Stimulated activated naive CD8-positive, alpha-beta T cell treated with anti-CD3 and anti-CD28 coated beads, Interleukin-15, amount 100 ng/mL, for 72 hours (primary cell): ENCODE measurements around the gene PRR29.
A peak's percentile ranks its signal among the peaks of the same experiment; 100 is the strongest.
"Not testable (repeated sequence)": the region's sequence is repeated elsewhere in the genome, so short reads cannot be mapped to it uniquely, and the experiment has no call there.

Experiments
- ATAC-seq: fragments of 150-1000 bp; cut with Tn5 transposase; 2 replicates; pipeline ENCODE4 v1.10.0; 2021; ENCODE audit warnings: mild to moderate bottlenecking, moderate library complexity
- DNase-seq, 2 donors: peaks; one replicate each; pipeline ENCODE4 v3.0.0; 2021 to 2022
- H3K27ac Mint-ChIP-seq, 2 donors: one replicate each; pipeline ENCODE4 v1.8.0; 2022; ENCODE audit warnings: mild to moderate bottlenecking in 2 of 2, mixed read lengths in 2 of 2, moderate library complexity in 2 of 2
- H3K27me3 Mint-ChIP-seq: one replicate; pipeline ENCODE4 v1.8.0; 2022; ENCODE audit warnings: mixed read lengths
- H3K4me1 Mint-ChIP-seq: one replicate; pipeline ENCODE4 v1.8.0; 2022; ENCODE audit warnings: mild to moderate bottlenecking, mixed read lengths
- H3K4me3 Mint-ChIP-seq, 2 donors: one replicate each; pipeline ENCODE4 v1.8.0; 2022; ENCODE audit warnings: mild to moderate bottlenecking in 2 of 2, mixed read lengths in 2 of 2, moderate library complexity in 1 of 2
- H3K9me3 Mint-ChIP-seq, 2 donors: one replicate each; pipeline ENCODE4 v1.8.0; 2022; ENCODE audit warnings: mixed read lengths in 2 of 2

PRR29 gene

GRCh38 chr17:63967953-63968352 is 30.2 kb upstream of the PRR29 start:
- no peak overlapping the region for H3K4me3 Mint-ChIP-seq
- no peak for DNase-seq
- no peak for ATAC-seq
- H3K27me3 Mint-ChIP-seq = no peaks in the 10 kb centered on the region
- no peak overlapping the region for H3K27ac Mint-ChIP-seq
- no peaks in the 10 kb centered on the region for H3K9me3 Mint-ChIP-seq
- H3K4me1 Mint-ChIP-seq = peaks cover 21% of the 10 kb centered on the region

- Mint-ChIP-seq H3K4me1 (peaks cover 23% of the 10 kb centered on the region), H3K9me3 (no peaks in the 10 kb centered on the region), H3K27ac (no peak overlapping the region), H3K27me3 (no peaks in the 10 kb centered on the region), H3K4me3 (no peak overlapping the region)
- no peak for ATAC-seq
- DNase-seq = no peak
These were observed 28.9 kb upstream of the PRR29 start for GRCh38 chr17:63969278-63969677.

GRCh38 chr17:63972796-63973195 is 25.4 kb upstream of the PRR29 start, which contains the start of gene SCN4A:
TSS of gene SCN4A (minus strand) at chr17:63972918. CDS start at chr17:63972841, 77 bp downstream.
- ATAC-seq = no peak
- DNase-seq = no peak
- H3K9me3 Mint-ChIP-seq = no peaks in the 10 kb centered on the region
- H3K4me3 Mint-ChIP-seq = no peak within 1 kb of the TSS
- H3K27me3 Mint-ChIP-seq = peaks cover 16% of the 10 kb centered on the region
- H3K27ac Mint-ChIP-seq = no peak within 1 kb of the TSS
- H3K4me1 Mint-ChIP-seq = peaks cover 19% of the 10 kb centered on the region

GRCh38 chr17:63973247-63973646 is 24.9 kb upstream of the PRR29 start:
- Mint-ChIP-seq H3K4me3 (no peak overlapping the region), H3K27ac (no peak overlapping the region), H3K4me1 (peaks cover 19% of the 10 kb centered on the region), H3K9me3 (no peaks in the 10 kb centered on the region), H3K27me3 (peaks cover 16% of the 10 kb centered on the region)
- ATAC-seq = no peak
- DNase-seq = no peak

GRCh38 chr17:63973930-63974593 is 24.1 kb upstream of the PRR29 start:
- ATAC-seq = peak; percentile 11
- H3K27me3 Mint-ChIP-seq = peaks cover 16% of the 10 kb centered on the region
- no peak overlapping the region for H3K27ac Mint-ChIP-seq
- DNase-seq = no peak
- peaks cover 19% of the 10 kb centered on the region for H3K4me1 Mint-ChIP-seq
- H3K4me3 Mint-ChIP-seq = no peak overlapping the region
- H3K9me3 Mint-ChIP-seq = no peaks in the 10 kb centered on the region

- no peak for DNase-seq
- ATAC-seq = no peak
- Mint-ChIP-seq H3K9me3 (no peaks in the 10 kb centered on the region), H3K27ac (peak overlapping the region; percentile 30 to 73), H3K4me3 (no peak overlapping the region), H3K27me3 (peaks cover 16% of the 10 kb centered on the region), H3K4me1 (peaks cover 19% of the 10 kb centered on the region)
These were observed 23.5 kb upstream of the PRR29 start for GRCh38 chr17:63974594-63975192.

- Mint-ChIP-seq H3K4me3 (no peak overlapping the region), H3K27me3 (peaks cover 16% of the 10 kb centered on the region), H3K27ac (peak overlapping the region in 1 of 2 donors; percentile 3), H3K4me1 (peaks cover 19% of the 10 kb centered on the region), H3K9me3 (no peaks in the 10 kb centered on the region)
- ATAC-seq (no peak), DNase-seq (no peak)
These were observed 22.5 kb upstream of the PRR29 start for GRCh38 chr17:63975541-63976092.

GRCh38 chr17:63976702-63977101 is 21.4 kb upstream of the PRR29 start:
- DNase-seq (no peak), ATAC-seq (no peak)
- Mint-ChIP-seq H3K9me3 (peaks cover 0 to under 1% of the 10 kb centered on the region in 2 donors), H3K27ac (no peak overlapping the region), H3K4me3 (no peak overlapping the region), H3K27me3 (peaks cover 16% of the 10 kb centered on the region), H3K4me1 (peaks cover 19% of the 10 kb centered on the region)

- Mint-ChIP-seq H3K27me3 (peaks cover 16% of the 10 kb centered on the region), H3K4me1 (peaks cover 19% of the 10 kb centered on the region), H3K27ac (no peak overlapping the region), H3K9me3 (peaks cover 5 to 15% of the 10 kb centered on the region in 2 donors), H3K4me3 (no peak overlapping the region)
- DNase-seq (no peak), ATAC-seq (no peak)
These were observed 19.6 kb upstream of the PRR29 start for GRCh38 chr17:63978272-63979200.

- not testable (repeated sequence) for H3K27me3 Mint-ChIP-seq, H3K4me3 Mint-ChIP-seq, DNase-seq, ATAC-seq
- Mint-ChIP-seq H3K9me3 (peaks cover 5 to 15% of the 10 kb centered on the region in 2 donors), H3K27ac (peak overlapping the region in 1 of 2 donors; percentile 61), H3K4me1 (peaks cover 32% of the 10 kb centered on the region)
These were observed 15.5 kb upstream of the PRR29 start for GRCh38 chr17:63982641-63983040.

- Mint-ChIP-seq H3K27ac (no peak overlapping the region), H3K4me3 (no peak overlapping the region), H3K27me3 (no peaks in the 10 kb centered on the region), H3K9me3 (peaks cover 5 to 15% of the 10 kb centered on the region in 2 donors), H3K4me1 (peaks cover 34% of the 10 kb centered on the region)
- DNase-seq = no peak
- ATAC-seq = no peak
These were observed 14.8 kb upstream of the PRR29 start for GRCh38 chr17:63983320-63983719.

- H3K27ac Mint-ChIP-seq = peak overlapping the region in 1 of 2 donors; percentile 59
These were observed 13.9 kb upstream of the PRR29 start for GRCh38 chr17:63984236-63984635.

GRCh38 chr17:63984651-63985386 is 13.3 kb upstream of the PRR29 start:
- H3K9me3 Mint-ChIP-seq = peaks cover 5 to 15% of the 10 kb centered on the region in 2 donors
- H3K27ac Mint-ChIP-seq = peak overlapping the region; percentile 78 to 83
- H3K27me3 Mint-ChIP-seq = no peaks in the 10 kb centered on the region

More at GRCh38 chr17:63984236-63984635, 13.9 kb upstream of the PRR29 start:
- peaks cover 5 to 15% of the 10 kb centered on the region in 2 donors for H3K9me3 Mint-ChIP-seq
- H3K4me3 Mint-ChIP-seq = no peak overlapping the region
- H3K27me3 Mint-ChIP-seq = no peaks in the 10 kb centered on the region
- peaks cover 34% of the 10 kb centered on the region for H3K4me1 Mint-ChIP-seq
- DNase-seq = no peak
- no peak for ATAC-seq

GRCh38 chr17:63985387-63986140 is 12.6 kb upstream of the PRR29 start:
- Mint-ChIP-seq H3K27ac (peak overlapping the region; percentile 78 to 83), H3K9me3 (peaks cover 5 to 15% of the 10 kb centered on the region in 2 donors), H3K4me3 (peak overlapping the region in 1 of 2 donors; percentile 49), H3K4me1 (peaks cover 43% of the 10 kb centered on the region), H3K27me3 (no peaks in the 10 kb centered on the region)
- ATAC-seq (peak; percentile 47), DNase-seq (no peak)

More at GRCh38 chr17:63984651-63985386, 13.3 kb upstream of the PRR29 start:
- Mint-ChIP-seq H3K4me3 (peak overlapping the region in 1 of 2 donors; percentile 31), H3K4me1 (peaks cover 36% of the 10 kb centered on the region)
- ATAC-seq = peak; percentile 90
- peak; percentile 68 to 74 for DNase-seq
